Frontal cortex (tissue), 4 donors: ENCODE measurements around the gene SLC1A1. TPM values are rescaled to one million over a fixed set of nuclear protein-coding genes. Genes with fewer than 3 reads are reported as not detected.
"Not testable (repeated sequence)": the region's sequence is repeated elsewhere in the genome, so short reads cannot be mapped to it uniquely, and the experiment has no call there.

Experiments used
- DNase-seq, 2 donors: peaks; one replicate each; pipeline ENCODE4 v3.0.0; 2012; ENCODE audit warnings: low spot score in 2 of 2
- FAIRE-seq: peaks from 2 replicates; lab custom pipeline; 2012; peaks lifted over from hg19 to GRCh38; lab: Jason Lieb, UNC
- total RNA-seq: library from RNA; depleted of rRNA; stranded (reverse); fragments of >200 nt; gene quantifications from one replicate; pipeline ENCODE4 v1.2.3, GENCODE V29; 2014
- donor health status: control.
- donor health status: control.
- donor health status: control.

SLC1A1 gene
- total RNA-seq, 1 donor from 2014 or later, result 66.9 TPM

GRCh38 chr9:4600368-4600767 lies 110.1 kb downstream of the SLC1A1 start:
- FAIRE-seq (no peak), DNase-seq (no peak)

- DNase-seq, result no peak
- FAIRE-seq, result no peak
These were observed 113.6 kb downstream of the SLC1A1 start for GRCh38 chr9:4603830-4604229.

GRCh38 chr9:4604678-4605095 lies 114.4 kb downstream of the SLC1A1 start:
- FAIRE-seq (peak; percentile 15), DNase-seq (peak; percentile 38 to 58)

- not testable (repeated sequence) for FAIRE-seq
These were observed 115.8 kb downstream of the SLC1A1 start for GRCh38 chr9:4606033-4606432.

GRCh38 chr9:4614627-4615026 lies 124.4 kb downstream of the SLC1A1 start:
- FAIRE-seq, result no peak

More at GRCh38 chr9:4606033-4606432, 115.8 kb downstream of the SLC1A1 start:
- DNase-seq, result not testable (repeated sequence)

GRCh38 chr9:4615251-4615650 lies 125.0 kb downstream of the SLC1A1 start:
- DNase-seq, result no peak
- no peak for FAIRE-seq

More at GRCh38 chr9:4614627-4615026, 124.4 kb downstream of the SLC1A1 start:
- DNase-seq, result no peak

GRCh38 chr9:4615778-4616177 lies 125.5 kb downstream of the SLC1A1 start:
- FAIRE-seq (no peak), DNase-seq (no peak)

GRCh38 chr9:4617752-4618151 lies 127.5 kb downstream of the SLC1A1 start:
- DNase-seq (no peak), FAIRE-seq (no peak)

GRCh38 chr9:4618700-4619099 lies 128.4 kb downstream of the SLC1A1 start:
- FAIRE-seq (no peak), DNase-seq (no peak)

GRCh38 chr9:4620057-4620765 lies 129.9 kb downstream of the SLC1A1 start:
- no peak for DNase-seq
- no peak for FAIRE-seq

- DNase-seq (no peak), FAIRE-seq (no peak)
These were observed 130.8 kb downstream of the SLC1A1 start for GRCh38 chr9:4620881-4621555.

- FAIRE-seq (no peak), DNase-seq (no peak)
These were observed 131.7 kb downstream of the SLC1A1 start for GRCh38 chr9:4622016-4622415.

- FAIRE-seq (no peak), DNase-seq (no peak)
These were observed 140.6 kb downstream of the SLC1A1 start for GRCh38 chr9:4630836-4631235.

Other genes with a start within 250 kb of the SLC1A1 start
- gene GLIS3, start 190.4 kb upstream of the SLC1A1 start, total RNA-seq, result 145 TPM
- gene PLPP6, start 171.8 kb downstream of the SLC1A1 start, total RNA-seq, result 16.3 TPM
- 9.4 TPM for gene SPATA6L, start 176.0 kb downstream of the SLC1A1 start, total RNA-seq
- 39.9 TPM for gene CDC37L1, start 189.1 kb downstream of the SLC1A1 start, total RNA-seq